ENCODE results near the gene LOC128125822.

Gene LOC128125822

GRCh38 chr6:63549076-63549475, 23.2 kb upstream of the LOC128125822 start:
- TF ChIP-seq ATF3 (IDR thresholded peaks at IDR 0.05) (no peak), EZH2 (IDR thresholded peaks at IDR 0.05) (no peak), ZBTB33 (IDR thresholded peaks at IDR 0.05; ENCODE audit: extremely low read depth, insufficient replicate concordance, low read length) (no peak), REST (IDR thresholded peaks at IDR 0.05; ENCODE audit: low read depth) (no peak), SIN3A (IDR thresholded peaks at IDR 0.05; ENCODE audit: low read depth) (no peak), RAD21 (IDR thresholded peaks at IDR 0.05; ENCODE audit: low read depth) (no peak)
- Histone ChIP-seq H3K4me2 (ENCODE audit: low read length) (no peak overlapping the region), H2AFZ (ENCODE audit: low read depth, low read length, poor library complexity, severe bottlenecking) (no peak overlapping the region), H3K9me2 (ENCODE audit: insufficient read depth) (no peaks in the 10 kb centered on the region), H3K36me3 (ENCODE audit: control insufficient read depth in 1 of 2, insufficient read depth in 2 of 2, low read length in 2 of 2) (no peaks in the 10 kb centered on the region), H3K79me2 (ENCODE audit: insufficient read depth, low read length) (no peaks in the 10 kb centered on the region), H3K9me3 (ENCODE audit: control insufficient read depth in 1 of 2, insufficient read depth in 1 of 2, low read depth in 1 of 2, low read length in 2 of 2) (no peaks in the 10 kb centered on the region), H4K20me1 (ENCODE audit: insufficient read depth) (no peaks in the 10 kb centered on the region), H3K4me3 (replicated peaks in 1 of 2; ENCODE audit: low read depth in 1 of 2, low read length in 2 of 2) (no peak overlapping the region), H3K9ac (ENCODE audit: low read length) (no peak overlapping the region), H3K27me3 (ENCODE audit: insufficient read depth, low read length) (no peaks in the 10 kb centered on the region), H3K4me1 (ENCODE audit: control insufficient read depth in 1 of 2, insufficient read depth in 2 of 2, low read length in 2 of 2) (peaks cover 0 to 5% of the 10 kb centered on the region in 2 experiments; a peak in 1 of 4 replicates), H3K27ac (ENCODE audit: low read depth, low read length) (no peak overlapping the region)
- CTCF ChIA-PET: no interaction called here
- no peak for ATAC-seq
- intact Hi-C loops (cut with micrococcal nuclease): no loop called here
- no peak for DNase-seq (ENCODE audit: low read depth, low spot score)
- no TSS peak for BruUV-seq (replicated peaks)
- RAD21 ChIA-PET (ENCODE audit: low non-redundant PET in 1 of 2, low total read pairs in 2 of 2, uncharacterized antibody in 2 of 2, unreplicated experiment in 2 of 2): no interaction called here
- POLR2A ChIA-PET: no interaction called here

All from HCT116 (cell line).